Adrenal gland (tissue), 5 donors: ENCODE measurements around the gene MKNK2.

ENCODE experiments used
- POLR2A ChIP-seq, 2 donors: fragments of 450-650 bp; IDR thresholded peaks; one replicate each; pipeline ENCODE4 v1.6.1; 2017; ENCODE audit warnings: antibody characterized with exemption in 2 of 2, mild to moderate bottlenecking in 2 of 2, moderate library complexity in 1 of 2
- TF ChIP-seq, protein P1 (sequence below), 6 experiments: fragments of 450-650 bp in 4 of 6; fragments of 200-600 bp in 2 of 6; sonication (generic) in 1 of 6; IDR thresholded peaks; 1 replicate in 5 of 6; 2 replicates in 1 of 6; pipeline versions ENCODE4 v1.5.1 to v1.8.0; 2016 to 2021; ENCODE audit warnings: antibody characterized with exemption in 6 of 6, mild to moderate bottlenecking in 2 of 6, moderate library complexity in 1 of 6
- donor health status: DM: no; HTN: no; CAD: no.

DNA sequence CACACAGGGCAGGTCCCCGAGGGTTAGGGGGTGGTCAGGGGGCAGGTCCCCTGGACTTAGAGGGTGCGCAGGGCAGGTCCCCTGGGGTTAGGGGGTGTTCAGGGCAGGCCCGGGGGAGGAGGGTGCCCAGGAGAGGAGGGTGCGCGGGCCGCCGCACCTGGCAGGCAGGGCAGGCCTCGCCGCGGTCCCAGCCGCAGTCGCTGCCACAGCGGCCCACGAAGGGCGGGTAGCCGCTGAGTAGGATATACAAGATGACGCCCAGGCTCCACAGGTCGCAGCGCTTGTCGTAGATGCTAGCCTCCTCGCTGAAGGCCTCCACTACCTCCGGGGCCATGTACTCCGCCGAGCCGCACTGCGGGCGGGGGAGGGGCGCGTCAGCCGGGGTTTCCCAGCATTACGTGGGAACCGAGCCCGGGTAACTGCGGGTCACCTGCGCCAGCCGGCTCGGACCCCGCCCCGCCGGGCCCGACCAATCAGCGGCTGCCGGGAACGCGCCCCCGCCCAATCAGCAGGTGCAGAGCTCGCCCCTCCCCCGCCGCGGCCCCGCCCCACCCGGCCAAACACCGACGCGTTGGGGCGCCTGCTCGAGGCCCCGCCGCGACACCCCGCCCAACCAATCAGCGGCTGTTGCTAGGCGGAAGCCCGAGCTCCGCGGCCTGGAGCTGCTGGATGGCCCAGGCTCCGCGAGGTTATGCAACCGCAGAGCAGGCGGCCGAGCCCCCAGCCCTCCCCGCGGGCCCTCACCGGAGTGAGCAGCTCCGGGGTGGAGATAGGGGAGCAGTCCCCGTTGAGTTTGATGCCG, 9.2 kb downstream of the MKNK2 start:
- peak; percentile 35 to 65 for TF ChIP-seq POLR2A (IDR thresholded peaks at IDR 0.05)
- TF ChIP-seq, protein P1, sequence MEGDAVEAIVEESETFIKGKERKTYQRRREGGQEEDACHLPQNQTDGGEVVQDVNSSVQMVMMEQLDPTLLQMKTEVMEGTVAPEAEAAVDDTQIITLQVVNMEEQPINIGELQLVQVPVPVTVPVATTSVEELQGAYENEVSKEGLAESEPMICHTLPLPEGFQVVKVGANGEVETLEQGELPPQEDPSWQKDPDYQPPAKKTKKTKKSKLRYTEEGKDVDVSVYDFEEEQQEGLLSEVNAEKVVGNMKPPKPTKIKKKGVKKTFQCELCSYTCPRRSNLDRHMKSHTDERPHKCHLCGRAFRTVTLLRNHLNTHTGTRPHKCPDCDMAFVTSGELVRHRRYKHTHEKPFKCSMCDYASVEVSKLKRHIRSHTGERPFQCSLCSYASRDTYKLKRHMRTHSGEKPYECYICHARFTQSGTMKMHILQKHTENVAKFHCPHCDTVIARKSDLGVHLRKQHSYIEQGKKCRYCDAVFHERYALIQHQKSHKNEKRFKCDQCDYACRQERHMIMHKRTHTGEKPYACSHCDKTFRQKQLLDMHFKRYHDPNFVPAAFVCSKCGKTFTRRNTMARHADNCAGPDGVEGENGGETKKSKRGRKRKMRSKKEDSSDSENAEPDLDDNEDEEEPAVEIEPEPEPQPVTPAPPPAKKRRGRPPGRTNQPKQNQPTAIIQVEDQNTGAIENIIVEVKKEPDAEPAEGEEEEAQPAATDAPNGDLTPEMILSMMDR (IDR thresholded peaks at IDR 0.05): no peak
